ENCODE measurements around the gene NEU1.
"Not testable (repeated sequence)": the region's sequence is repeated elsewhere in the genome, so short reads cannot be mapped to it uniquely, and the experiment has no call there.

NEU1 gene

DNA sequence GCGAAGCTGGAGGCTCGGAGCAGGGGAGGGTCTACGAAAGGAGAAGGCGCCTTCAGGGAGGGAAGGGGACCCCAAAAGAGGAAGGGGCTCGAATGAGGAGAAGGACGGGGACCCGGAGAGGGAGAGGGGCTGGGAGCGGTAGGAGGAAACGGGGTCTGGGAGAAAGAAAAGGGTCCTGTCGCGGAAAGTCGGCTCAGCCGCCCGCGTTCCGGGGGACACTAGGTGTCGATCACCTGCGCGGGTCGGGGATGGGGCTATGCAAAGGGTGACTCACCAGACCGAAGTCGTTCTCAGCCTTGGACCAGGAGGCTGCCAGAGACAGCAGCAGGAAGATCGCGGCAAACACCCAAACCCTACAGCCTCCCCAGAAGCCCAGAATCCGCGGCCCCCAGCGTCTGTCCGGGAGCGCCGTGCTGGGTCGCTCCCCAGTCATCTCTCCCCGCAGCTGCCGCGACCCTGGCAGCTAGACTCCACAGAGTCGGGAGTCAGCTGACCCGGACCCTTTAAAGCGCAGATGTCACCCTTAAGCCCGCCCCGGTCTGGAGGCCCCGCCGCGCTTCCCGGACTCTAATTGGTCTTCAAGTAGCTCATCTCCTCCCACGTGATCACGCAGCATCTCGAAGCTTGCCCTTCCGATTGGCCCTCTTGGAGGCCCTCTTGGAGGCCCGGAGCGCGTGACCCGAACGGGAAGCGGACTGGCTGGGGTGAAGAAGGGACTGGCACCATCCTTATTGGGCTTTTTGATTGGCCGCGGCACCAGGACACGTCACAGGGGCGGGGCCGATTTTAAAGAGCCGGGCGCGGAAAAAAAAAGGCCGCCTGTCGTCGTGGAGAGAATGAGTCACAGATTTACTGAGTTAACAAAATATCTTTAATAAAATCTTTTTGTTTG lies at the start of gene NEU1:
Gene NEU1, minus strand, starts transcription at position 478 of the 892 bp plus-strand sequence. Its CDS starts 45 bp downstream, at position 433.
- DNase-seq = peak; percentile 99

DNA sequence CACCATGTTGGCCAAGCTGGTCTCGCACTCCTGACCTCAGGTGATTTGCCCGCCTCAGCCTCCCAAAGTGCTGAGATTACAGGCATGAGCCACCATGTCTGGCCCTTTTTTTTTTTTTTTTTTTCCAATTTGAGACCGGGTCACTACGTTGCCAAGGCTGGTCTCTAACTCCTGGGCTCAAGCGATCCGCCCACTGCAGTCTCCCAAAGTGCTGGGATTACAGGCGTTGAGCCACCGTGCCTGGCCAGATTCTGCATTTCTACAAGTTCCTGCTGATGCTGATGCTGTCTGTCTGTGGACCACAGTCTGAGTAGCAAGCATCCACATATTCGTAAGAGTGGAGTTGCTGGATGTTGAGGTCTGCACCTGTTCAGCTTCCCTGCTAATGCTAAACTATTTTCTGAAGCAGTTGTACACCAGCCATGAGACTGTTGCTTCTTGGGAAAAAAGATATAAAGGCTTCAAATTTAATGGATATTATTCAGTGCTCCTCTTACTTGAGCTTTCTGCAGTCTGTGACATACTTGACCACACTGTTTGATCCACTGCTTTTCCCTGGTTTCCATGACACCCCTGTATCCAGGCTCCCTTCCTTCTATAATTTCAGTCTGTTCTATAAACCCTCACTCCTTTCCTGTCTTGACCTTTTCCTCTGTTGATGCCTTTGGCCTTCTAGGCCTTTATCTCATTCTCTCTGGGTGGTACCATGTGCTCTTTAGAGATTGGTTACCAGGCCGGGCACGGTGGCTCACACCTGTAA lies 49.4 kb upstream of the NEU1 start:
- no peak for DNase-seq

DNA sequence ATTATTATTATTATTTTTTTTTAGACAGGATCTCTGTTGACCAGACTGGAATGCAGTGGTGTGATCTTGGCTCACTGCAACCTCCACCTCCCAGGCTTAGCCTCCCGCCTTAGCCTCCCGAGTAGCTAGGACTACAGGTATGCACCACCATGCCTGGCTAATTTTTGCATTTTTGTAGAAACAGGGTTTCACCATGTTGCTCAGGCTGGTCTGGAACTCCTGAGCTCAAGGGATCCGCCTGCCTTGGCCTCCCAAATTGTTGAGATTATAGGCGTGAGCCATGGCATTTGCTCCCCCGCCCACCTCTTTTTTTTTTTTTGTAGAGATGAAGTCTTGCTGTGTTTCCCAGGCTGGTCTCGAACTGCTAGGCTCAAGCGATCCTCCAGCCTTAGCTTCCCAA lies 46.7 kb upstream of the NEU1 start:
- DNase-seq = not testable (repeated sequence)

DNA sequence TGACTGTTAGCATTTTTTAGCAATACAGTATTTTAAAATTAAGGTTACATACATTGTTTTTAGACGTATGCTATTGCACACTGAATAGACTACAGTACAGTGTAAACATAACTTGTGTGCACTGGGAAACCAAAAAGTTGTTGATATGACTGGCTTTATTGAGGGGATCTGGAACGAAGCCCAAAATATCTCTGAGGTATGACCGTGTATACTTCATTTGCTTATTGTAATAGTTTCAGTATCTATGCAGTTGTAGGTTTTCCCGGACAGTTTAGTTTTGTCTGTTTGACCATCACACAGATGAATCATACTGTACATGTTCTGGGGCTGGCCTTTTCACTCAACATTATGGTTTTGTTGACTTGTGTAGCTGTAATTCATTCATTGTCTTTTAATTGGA lies 46.2 kb upstream of the NEU1 start:
- no peak for DNase-seq

DNA sequence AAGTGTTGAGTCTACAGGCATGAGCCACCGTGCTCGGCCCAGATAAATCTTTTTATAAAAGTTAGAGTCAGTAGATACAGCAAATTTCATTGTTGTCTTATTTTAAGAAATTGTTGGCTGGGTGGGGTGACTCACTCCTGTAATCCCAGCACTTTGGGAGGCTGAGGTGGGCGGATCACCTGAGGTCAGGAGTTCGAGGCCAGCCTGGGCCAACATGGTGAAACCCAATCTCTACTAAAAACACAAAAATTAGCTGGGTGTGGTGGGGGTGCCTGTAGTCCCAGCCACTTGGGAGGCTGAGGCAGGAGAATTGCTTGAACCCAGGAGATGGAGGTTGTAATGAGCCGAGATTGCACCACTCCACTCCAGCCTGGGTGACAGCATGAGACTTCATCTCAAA lies 45.6 kb upstream of the NEU1 start:
- DNase-seq = not testable (repeated sequence)

DNA sequence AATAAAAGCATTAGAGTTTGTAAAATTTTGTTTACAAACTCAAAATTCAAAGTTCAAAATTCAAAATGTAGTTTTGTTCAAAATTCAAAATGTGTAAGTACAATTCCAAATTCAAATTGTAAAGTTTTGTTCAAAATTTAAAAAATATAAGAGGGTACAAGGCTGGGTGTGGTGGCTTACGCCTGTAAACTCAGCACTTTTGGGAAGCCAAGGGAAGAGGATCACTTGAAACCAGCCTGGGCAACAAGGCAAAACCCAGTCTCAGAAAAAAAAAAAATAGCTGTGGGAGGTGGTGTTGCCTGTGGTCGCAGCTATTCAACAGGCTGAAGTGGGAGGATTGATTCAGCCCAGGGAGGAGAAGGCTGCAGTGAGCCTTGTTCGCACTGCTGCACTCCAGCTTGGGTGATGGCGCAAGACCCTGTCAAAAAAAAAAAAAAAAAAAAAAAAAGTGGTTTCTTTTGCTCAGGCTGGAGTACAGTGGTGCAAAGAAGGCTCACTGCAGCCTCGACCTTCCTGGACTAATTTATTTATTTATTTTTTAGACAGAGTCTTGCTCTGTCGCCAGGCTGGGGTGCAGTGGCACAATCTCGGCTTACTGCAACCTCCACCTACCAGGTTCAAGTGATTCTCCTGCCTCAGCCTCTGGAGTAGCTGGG lies 44.7 kb upstream of the NEU1 start:
- DNase-seq = no peak

DNA sequence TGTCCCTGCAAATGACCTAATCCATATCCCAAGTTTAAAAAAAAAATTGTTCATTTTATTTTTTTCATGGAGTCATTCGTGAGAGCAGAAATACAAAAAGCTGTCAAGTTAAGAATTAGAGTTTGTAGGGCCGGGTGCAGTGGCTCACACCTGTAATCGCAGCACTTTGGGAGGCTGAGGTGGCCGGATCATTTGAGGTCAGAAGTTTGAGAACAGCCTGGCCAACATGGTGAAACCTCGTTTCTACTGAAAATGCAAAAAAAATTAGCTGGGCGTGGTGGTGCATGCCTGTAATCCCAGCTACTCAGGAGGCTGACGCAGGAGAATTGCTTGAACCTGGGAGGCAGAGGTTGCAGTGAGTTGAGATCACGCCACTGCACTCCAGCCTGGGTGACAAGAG lies 44.1 kb upstream of the NEU1 start:
- not testable (repeated sequence) for DNase-seq

DNA sequence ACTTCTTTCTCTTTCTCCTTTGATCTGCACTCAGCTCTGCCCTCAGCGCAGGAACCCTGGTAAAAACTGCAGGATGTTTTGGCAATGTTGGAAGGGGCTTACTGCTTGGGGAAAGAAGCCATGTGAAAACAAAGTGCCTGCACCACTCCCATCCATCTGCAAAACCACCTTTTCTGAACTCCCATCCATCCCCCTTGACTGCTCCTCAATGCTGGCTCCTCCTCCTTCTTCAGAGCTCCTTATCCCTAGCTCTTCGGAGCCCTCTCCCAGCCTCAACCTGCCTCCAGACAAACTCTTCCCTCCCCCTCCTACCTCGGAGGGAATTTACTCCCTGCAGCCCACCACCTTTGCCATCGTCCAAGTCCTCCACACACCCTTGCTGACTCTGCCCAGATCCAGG lies 43.5 kb upstream of the NEU1 start:
- DNase-seq = no peak

DNA sequence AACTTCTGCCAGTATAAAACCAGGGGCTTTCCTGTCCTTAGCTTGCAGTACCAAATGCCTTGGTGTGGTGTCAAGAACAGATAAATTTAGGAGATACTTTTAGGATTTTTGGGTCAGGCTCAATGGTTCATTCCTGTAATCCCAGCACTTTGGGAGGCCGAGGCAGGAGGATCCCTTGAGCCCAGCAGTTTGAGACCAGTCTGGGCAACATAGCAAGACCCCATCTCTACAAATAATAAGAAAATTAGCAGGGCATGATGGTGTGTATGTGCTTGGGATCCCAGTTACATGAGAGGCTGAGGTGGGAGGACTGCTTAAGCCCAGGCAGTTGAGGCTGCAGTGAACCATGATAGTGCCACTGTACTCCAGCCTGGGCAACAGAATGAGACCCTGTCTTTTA lies 42.4 kb upstream of the NEU1 start:
- no peak for DNase-seq

DNA sequence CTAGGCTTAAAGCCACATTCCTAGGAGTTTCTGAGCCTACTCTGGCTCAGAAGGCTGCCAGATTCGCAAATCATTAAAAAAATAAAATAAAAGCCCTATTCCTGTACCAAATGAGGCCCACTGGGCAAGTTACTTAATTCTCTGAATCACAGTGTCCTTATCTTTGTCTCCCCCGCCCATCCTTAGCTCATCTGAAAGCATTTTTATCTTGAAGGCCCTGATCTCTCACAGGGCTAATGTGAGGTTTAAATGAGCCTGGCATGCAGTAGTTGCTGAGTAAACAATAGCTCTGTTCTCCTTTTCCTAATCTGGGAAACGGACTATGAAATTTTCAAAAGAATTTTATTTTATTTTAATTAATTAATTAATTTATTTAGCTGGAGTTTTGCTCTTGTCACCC lies 41.3 kb upstream of the NEU1 start:
- DNase-seq = no peak

DNA sequence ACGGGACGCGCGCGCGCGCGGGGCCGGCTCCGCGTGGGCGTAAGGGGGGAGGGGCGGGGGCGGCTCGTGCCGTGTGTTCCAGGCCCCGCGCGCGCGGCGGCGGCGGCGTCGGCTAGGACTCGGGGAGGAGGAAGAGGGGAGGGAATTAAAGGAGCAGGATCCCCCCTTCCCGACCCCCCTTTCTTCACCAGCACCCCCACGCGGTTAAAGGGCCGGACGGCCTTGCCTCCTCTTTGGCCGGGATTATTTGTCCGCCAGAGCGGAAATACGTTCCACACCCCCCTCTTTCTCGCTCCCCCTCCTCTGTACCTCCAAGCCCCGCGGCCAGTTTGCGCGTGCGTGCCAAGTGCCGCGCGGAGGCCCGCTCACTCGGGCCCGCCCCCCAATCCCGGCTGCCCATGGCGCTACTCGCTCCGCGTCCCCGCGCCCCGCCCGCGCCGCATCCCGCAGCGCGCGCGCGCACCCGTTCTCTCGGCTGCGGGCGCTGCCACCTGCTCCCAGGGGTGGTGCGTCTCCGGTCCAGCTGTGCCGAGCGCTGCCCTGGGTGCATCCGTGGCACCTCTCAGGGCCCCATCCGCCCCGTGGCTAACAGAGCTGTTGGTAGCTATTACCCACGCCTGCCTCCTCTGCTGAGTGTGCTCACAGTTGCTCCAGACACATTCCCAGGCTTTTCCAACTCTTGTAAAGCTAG lies 39.5 kb upstream of the NEU1 start, which contains the start of gene ZBTB12:
Gene ZBTB12, minus strand, starts transcription at position 134 of the 691 bp plus-strand sequence. CDS start 781 bp downstream, outside the sequence.
- DNase-seq = peak; percentile 93

DNA sequence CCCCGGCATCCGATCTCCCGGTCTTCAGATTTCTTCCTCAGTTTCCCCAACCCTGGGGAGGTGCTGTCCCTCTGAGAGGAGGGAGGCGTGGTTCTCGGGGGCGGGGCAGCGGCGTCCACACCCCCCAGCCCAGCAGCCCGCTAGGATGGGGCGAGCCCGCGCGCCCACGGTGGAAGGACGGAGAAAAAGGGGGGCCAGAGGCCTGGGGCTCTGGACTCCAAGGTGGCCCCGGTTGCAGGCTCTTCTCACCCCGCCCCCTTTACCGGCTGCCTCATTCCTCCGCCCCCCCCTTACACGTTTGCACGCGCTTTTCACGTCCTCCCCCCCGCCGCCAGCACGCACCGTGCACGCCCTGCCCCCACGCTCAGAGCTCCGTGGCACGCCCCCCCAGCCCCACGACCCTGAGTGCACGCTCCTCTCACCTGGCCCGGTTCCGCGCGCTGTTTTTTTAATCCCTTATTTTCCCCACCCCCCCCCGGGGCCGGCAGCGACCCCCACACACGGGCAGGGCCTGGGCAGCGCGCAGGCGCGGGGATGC lies 38.9 kb upstream of the NEU1 start:
- peak; percentile 28 for DNase-seq

DNA sequence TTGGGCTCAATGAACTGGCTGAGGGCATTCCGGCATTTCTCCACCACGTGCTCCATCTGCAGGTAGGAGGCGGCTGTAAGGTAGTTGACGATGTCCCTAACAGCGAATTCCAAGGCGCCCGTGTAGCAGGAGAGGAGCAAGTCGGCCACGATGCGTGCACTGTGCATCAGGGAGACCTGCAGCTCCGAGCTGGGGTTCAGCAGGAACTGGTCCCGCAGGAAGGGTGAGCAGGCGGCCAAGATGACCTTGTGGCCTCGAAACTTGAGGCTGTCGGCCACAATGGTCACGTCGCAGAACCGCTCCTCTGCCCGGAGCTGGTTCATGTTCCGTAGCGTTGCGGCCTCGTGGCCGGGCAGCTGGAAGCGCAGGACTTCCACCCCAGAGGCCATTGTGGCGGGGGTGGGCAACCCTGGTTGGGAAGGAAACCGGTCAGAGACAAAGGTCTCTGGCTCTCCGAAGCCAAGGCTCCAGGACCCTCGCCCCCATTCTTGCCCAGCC lies 38.3 kb upstream of the NEU1 start:
- no peak for DNase-seq

DNA sequence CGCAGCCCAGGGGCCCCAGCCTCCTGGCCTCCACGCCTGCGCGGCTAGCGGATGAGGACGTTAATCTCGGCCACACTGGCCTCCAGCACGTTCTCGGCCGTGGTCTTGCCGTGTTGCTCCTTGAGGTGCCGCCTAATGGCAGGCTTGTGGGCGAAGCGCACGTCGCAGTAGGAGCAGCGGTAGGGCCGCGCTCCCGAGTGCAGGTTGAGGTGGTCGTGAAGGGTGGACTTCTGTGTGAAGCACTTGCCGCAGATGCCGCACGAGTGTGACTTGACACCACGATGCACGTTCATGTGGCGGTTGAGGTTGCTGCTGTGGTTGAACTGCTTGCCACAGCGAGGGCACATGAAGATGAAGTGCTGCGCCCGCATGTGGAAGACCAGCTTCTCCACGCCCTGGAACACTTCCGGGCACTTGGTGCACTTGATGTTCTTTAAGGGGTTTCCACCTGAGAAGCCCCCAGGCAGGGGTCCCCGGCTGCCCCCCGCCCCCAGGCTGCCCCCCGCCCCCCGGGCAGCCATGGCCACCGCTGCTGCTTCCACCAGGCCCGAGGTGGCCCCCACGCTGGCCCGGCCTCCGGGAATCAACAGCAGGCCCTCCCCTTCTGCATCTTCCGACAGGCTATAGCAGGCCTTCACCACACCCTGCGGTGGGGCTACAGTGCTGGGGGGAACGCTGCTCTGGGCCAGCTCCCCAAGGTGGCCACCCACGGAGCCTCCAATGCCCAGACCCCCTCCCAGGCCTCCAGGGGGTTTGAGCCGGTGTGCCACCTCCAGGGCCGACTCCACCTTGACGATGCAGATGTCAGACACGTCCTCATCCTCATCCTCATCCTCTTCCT lies 37.5 kb upstream of the NEU1 start:
- no peak for DNase-seq

DNA sequence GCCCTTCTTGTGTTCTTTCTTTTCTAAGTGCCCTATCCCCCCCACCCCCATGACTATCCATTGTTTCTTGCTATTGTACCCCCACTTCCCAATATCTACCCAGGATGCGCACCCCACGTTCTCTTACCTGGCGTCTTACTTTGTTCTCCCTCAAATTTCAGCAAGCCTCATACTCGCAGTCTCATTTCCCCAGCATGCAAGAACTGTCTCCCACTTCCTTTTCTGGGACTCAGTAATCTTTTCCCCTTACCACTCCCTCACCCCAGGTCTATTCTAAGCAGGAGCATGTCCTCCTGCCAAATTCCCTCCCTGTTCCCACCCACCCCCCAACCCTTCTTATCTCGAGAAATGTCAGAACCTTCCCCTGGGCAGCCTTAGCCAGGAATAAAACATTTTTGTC lies 36.6 kb upstream of the NEU1 start:
- no peak for DNase-seq

DNA sequence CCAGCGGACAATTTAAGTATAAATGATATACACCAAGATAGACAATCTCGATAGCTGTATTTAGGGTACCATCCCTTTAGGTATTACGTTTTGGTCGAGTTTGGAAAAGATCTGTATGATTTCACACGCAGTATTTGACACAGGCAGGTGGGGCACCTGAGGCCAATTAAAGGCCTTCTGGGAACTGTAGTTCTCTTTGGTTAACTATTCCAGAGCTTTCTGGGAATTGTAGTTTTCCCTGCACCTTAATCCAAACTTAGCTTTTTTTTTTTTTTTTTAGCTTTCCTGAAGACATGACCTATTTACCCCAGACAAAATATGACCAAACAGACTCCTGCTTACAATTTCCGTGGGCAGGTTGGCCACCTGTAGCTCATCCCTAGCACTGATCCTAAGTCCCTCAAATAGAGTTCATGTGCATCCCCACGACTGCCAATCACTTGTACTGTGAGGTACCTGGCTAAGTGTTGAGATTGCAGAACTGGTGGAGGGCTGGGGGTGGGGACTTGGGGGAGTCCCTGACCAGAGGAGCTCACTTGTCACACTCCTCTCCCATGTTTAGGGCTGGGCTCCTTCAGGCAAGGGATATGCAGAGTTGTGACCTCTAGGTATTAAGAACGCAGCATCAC lies 35.9 kb upstream of the NEU1 start:
- DNase-seq = no peak

DNA sequence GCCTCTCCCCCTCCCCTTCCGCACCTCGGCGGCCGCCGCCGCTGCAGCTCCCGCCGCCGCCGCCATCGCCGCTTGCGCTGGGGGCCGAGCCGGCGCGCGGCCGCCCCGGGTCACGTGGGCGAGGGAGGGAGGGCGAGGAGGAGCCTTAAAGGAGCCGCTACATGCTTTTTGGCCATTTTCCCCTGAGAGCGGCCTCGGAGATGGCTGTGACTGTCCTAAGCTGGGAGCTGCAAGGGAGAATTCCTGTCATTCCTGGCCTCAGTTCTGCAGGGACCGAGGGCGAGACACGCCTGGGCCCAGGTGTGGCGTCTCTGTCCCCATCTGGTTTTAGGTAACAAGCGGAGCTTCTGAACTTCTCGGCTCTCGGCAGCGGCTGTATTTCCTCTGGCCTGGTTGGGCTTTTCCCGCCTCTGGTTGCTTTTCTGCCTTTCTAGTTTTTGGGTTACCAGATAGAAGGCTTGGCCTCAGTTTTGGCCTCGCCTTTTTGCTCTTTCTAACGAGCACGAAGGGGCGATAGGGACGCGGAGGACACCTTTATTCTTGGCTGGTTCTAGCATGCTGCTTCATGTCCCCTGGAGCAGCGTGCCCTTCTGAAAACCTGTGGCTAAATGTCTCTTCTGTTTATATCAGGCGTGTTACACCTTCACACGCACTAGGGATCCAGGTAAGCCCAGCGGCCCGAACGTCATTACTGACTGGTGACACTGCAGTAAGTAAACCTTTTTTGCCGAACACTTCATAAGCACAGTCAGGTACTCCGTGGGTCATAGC lies 35.2 kb upstream of the NEU1 start, which contains the start of gene EHMT2:
Gene EHMT2, minus strand, starts transcription at position 87 of the 771 bp plus-strand sequence. Its CDS starts 21 bp downstream, at position 66.
- peak; percentile 60 for DNase-seq

DNA sequence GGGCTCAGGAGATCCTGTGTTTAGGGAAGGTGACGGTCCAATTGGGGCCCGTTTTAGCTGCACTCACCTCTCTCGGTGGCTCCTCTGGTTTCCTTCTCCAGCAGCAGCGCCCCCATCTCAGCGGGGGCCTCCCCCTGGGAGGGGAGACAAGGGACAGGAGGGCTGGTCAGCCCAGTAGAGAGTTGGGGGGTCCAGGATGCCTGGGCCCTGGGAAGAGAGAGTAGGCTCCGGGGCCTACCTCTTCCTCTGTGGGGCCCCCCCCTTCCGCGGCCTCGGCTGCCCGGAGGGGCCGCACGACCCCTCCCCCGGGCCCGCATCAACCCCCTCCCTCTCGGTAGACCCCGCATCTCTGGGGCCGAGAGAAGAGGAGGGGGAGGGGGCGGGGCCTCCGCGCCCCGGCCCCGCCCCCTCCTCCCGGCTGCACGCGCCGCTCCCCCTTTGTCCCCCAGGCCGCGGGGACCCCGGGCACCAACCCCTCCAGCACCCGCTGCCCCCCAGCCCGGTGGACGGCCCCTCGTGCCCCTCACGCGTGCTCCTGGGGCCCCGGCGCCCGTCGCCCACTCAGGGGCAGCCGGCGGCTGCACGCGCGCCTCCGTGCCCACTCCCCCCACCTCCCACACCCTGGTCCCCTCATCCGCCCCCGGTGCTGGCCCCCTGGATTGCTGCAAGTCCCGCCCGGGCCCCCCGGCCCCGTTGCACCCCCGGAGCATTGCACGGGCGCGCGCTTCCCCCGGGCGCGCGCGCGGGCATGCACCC lies 34.4 kb upstream of the NEU1 start:
- DNase-seq = no peak

DNA sequence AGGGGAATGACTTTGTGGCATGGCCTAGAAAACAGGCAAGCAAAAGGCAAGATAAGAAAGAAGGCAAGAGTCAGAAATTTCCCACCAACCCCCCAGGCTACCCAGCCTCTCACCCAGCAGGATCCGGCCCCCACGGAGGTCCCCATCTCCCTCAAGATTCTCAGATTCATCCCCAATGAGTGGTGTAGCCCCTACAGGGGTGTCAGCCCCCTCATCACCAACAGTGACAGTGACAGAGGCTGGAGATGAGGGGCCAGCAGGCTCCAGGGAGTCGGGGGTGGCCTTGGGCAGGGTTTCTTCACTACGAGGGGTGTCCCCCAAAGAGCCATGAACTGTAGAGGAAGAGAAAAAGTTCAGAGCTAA lies 33.9 kb upstream of the NEU1 start:
- DNase-seq = no peak

Measured in T1000 (cell line).